Activated naive CD4-positive, alpha-beta T cell treated with anti-CD3 and anti-CD28 coated beads, Interleukin-2, amount 10 ng/mL, durations not matched to agents 7 days and 5 days (primary cell): ENCODE results near the gene ACAP2.
"Not testable (repeated sequence)": the region's sequence is repeated elsewhere in the genome, so short reads cannot be mapped to it uniquely, and the experiment has no call there.

Experiments
- CTCF ChIA-PET: fragments of 350-600 bp; sonication (Branson Sonifier 250); formaldehyde crosslinking; loops from one replicate; lab custom pipeline; 2021; ENCODE audit warnings: antibody characterized with exemption; lab: Charles Lee
- DNase-seq: peaks from one replicate; pipeline ENCODE4 v3.0.0-alpha.2; 2020
- H3K27ac Mint-ChIP-seq: one replicate; pipeline ENCODE4 v1.8.0; 2021; ENCODE audit warnings: mild to moderate bottlenecking, moderate library complexity, mixed read lengths
- H3K27me3 Mint-ChIP-seq: one replicate; pipeline ENCODE4 v1.8.0; 2021; ENCODE audit warnings: mild to moderate bottlenecking, mixed read lengths
- H3K36me3 Mint-ChIP-seq: one replicate; pipeline ENCODE4 v1.8.0; 2021; ENCODE audit warnings: mixed read lengths
- H3K4me1 Mint-ChIP-seq: one replicate; pipeline ENCODE4 v1.8.0; 2021; ENCODE audit warnings: mixed read lengths
- H3K4me3 Mint-ChIP-seq: one replicate; pipeline ENCODE4 v1.8.0; 2021; ENCODE audit warnings: mild to moderate bottlenecking, moderate library complexity, mixed read lengths
- H3K9me3 Mint-ChIP-seq: one replicate; pipeline ENCODE4 v1.8.0; 2021; ENCODE audit warnings: mixed read lengths

Gene ACAP2

GRCh38 chr3:195319060-195319459 is 123.8 kb downstream of the ACAP2 start:
- no peak for DNase-seq
- peaks cover 49% of the 10 kb centered on the region for H3K36me3 Mint-ChIP-seq
- CTCF ChIA-PET, result no interaction called here
- no peaks in the 10 kb centered on the region for H3K27me3 Mint-ChIP-seq
- no peak overlapping the region for H3K4me3 Mint-ChIP-seq
- H3K4me1 Mint-ChIP-seq, result peaks cover 5% of the 10 kb centered on the region
- H3K27ac Mint-ChIP-seq, result no peak overlapping the region
- H3K9me3 Mint-ChIP-seq, result peaks cover 19% of the 10 kb centered on the region

GRCh38 chr3:195312714-195313113 is 130.1 kb downstream of the ACAP2 start:
- H3K4me1 Mint-ChIP-seq, result no peaks in the 10 kb centered on the region
- DNase-seq, result no peak
- peaks cover 9% of the 10 kb centered on the region for H3K36me3 Mint-ChIP-seq
- no peaks in the 10 kb centered on the region for H3K27me3 Mint-ChIP-seq
- no peak overlapping the region for H3K4me3 Mint-ChIP-seq
- CTCF ChIA-PET, result no interaction called here
- H3K27ac Mint-ChIP-seq, result no peak overlapping the region
- no peaks in the 10 kb centered on the region for H3K9me3 Mint-ChIP-seq

- Mint-ChIP-seq H3K4me1 (no peaks in the 10 kb centered on the region), H3K9me3 (no peaks in the 10 kb centered on the region), H3K27ac (no peak overlapping the region), H3K27me3 (no peaks in the 10 kb centered on the region), H3K4me3 (no peak overlapping the region), H3K36me3 (peaks cover 14% of the 10 kb centered on the region)
- CTCF ChIA-PET, result no interaction called here
- DNase-seq, result no peak
These were observed 135.1 kb downstream of the ACAP2 start for GRCh38 chr3:195307711-195308110.

- Mint-ChIP-seq H3K36me3 (peaks cover 21% of the 10 kb centered on the region), H3K9me3 (no peaks in the 10 kb centered on the region), H3K4me1 (no peaks in the 10 kb centered on the region), H3K27me3 (no peaks in the 10 kb centered on the region), H3K4me3 (no peak overlapping the region), H3K27ac (no peak overlapping the region)
- no peak for DNase-seq
- CTCF ChIA-PET, result no interaction called here
These were observed 136.5 kb downstream of the ACAP2 start for GRCh38 chr3:195306369-195306768.

GRCh38 chr3:195302431-195302830 is 140.4 kb downstream of the ACAP2 start:
- no peak overlapping the region for H3K4me3 Mint-ChIP-seq
- H3K36me3 Mint-ChIP-seq, result peaks cover 36% of the 10 kb centered on the region
- CTCF ChIA-PET, result interaction anchor here (1.0 kb wide), 2 partner anchors 29 to 31 kb away, joined by 3 read pairs; partner anchors contain the start of gene XXYLT1
- no peaks in the 10 kb centered on the region for H3K9me3 Mint-ChIP-seq
- H3K27me3 Mint-ChIP-seq, result no peaks in the 10 kb centered on the region
- no peak for DNase-seq
- H3K27ac Mint-ChIP-seq, result no peak overlapping the region
- H3K4me1 Mint-ChIP-seq, result no peaks in the 10 kb centered on the region

- CTCF ChIA-PET, result interaction anchor here (1.0 kb wide), 1 partner anchor 26 kb away, joined by 4 read pairs; the partner anchor contains the start of gene XXYLT1
- Mint-ChIP-seq H3K36me3 (peaks cover 41% of the 10 kb centered on the region), H3K4me3 (no peak overlapping the region), H3K4me1 (no peaks in the 10 kb centered on the region), H3K27ac (no peak overlapping the region), H3K27me3 (no peaks in the 10 kb centered on the region), H3K9me3 (no peaks in the 10 kb centered on the region)
- DNase-seq, result no peak
These were observed 145.4 kb downstream of the ACAP2 start for GRCh38 chr3:195297446-195297845.

GRCh38 chr3:195296662-195297061 is 146.2 kb downstream of the ACAP2 start:
- CTCF ChIA-PET, result interaction anchor here (1.0 kb wide), 1 partner anchor 26 kb away, joined by 4 read pairs; the partner anchor contains the start of gene XXYLT1
- Mint-ChIP-seq H3K4me3 (no peak overlapping the region), H3K27me3 (no peaks in the 10 kb centered on the region), H3K9me3 (no peaks in the 10 kb centered on the region), H3K27ac (no peak overlapping the region), H3K36me3 (peaks cover 42% of the 10 kb centered on the region), H3K4me1 (no peaks in the 10 kb centered on the region)
- DNase-seq, result no peak

- H3K4me1 Mint-ChIP-seq, result no peaks in the 10 kb centered on the region
- CTCF ChIA-PET, result no interaction called here
- H3K4me3 Mint-ChIP-seq, result no peak overlapping the region
- H3K36me3 Mint-ChIP-seq, result peaks cover 43% of the 10 kb centered on the region
- DNase-seq, result no peak
- no peaks in the 10 kb centered on the region for H3K9me3 Mint-ChIP-seq
- H3K27ac Mint-ChIP-seq, result no peak overlapping the region
- no peaks in the 10 kb centered on the region for H3K27me3 Mint-ChIP-seq
These were observed 151.7 kb downstream of the ACAP2 start for GRCh38 chr3:195291121-195291520.

- CTCF ChIA-PET, H3K4me3 Mint-ChIP-seq: not testable (repeated sequence)
These were observed 152.2 kb downstream of the ACAP2 start for GRCh38 chr3:195290643-195291042.

GRCh38 chr3:195286115-195286872 is 156.5 kb downstream of the ACAP2 start:
- no peak overlapping the region for H3K4me3 Mint-ChIP-seq
- H3K9me3 Mint-ChIP-seq, result no peaks in the 10 kb centered on the region
- no peak for DNase-seq
- no peaks in the 10 kb centered on the region for H3K27me3 Mint-ChIP-seq
- CTCF ChIA-PET, result interaction anchor here (2.4 kb wide), 1 partner anchor 15 kb away, joined by 6 read pairs; the partner anchor contains the start of gene XXYLT1
- H3K27ac Mint-ChIP-seq, result no peak overlapping the region
- peaks cover 14% of the 10 kb centered on the region for H3K4me1 Mint-ChIP-seq
- peaks cover 43% of the 10 kb centered on the region for H3K36me3 Mint-ChIP-seq

More at GRCh38 chr3:195290643-195291042, 152.2 kb downstream of the ACAP2 start:
- not testable (repeated sequence) for H3K9me3 Mint-ChIP-seq, DNase-seq, H3K27me3 Mint-ChIP-seq, H3K27ac Mint-ChIP-seq, H3K4me1 Mint-ChIP-seq
- peaks cover 42% of the 10 kb centered on the region for H3K36me3 Mint-ChIP-seq

GRCh38 chr3:195285372-195285771 is 157.4 kb downstream of the ACAP2 start:
- Mint-ChIP-seq H3K27ac (peak overlapping the region; percentile 33), H3K27me3 (no peaks in the 10 kb centered on the region), H3K9me3 (no peaks in the 10 kb centered on the region), H3K4me1 (peaks cover 14% of the 10 kb centered on the region), H3K4me3 (no peak overlapping the region), H3K36me3 (peaks cover 43% of the 10 kb centered on the region)
- DNase-seq, result no peak
- CTCF ChIA-PET, result interaction anchor here (2.4 kb wide), 1 partner anchor 14 kb away, joined by 6 read pairs; the partner anchor contains the start of gene XXYLT1

GRCh38 chr3:195284842-195285241 is 158.0 kb downstream of the ACAP2 start:
- CTCF ChIA-PET, result interaction anchor here (2.4 kb wide), 1 partner anchor 13 kb away, joined by 6 read pairs; the partner anchor contains the start of gene XXYLT1
- no peaks in the 10 kb centered on the region for H3K27me3 Mint-ChIP-seq
- H3K4me3 Mint-ChIP-seq, result no peak overlapping the region
- H3K4me1 Mint-ChIP-seq, result peaks cover 14% of the 10 kb centered on the region
- peaks cover 42% of the 10 kb centered on the region for H3K36me3 Mint-ChIP-seq
- no peaks in the 10 kb centered on the region for H3K9me3 Mint-ChIP-seq
- peak overlapping the region; percentile 33 for H3K27ac Mint-ChIP-seq
- DNase-seq, result no peak

GRCh38 chr3:195282961-195283360 is 159.9 kb downstream of the ACAP2 start:
- Mint-ChIP-seq H3K36me3 (peaks cover 37% of the 10 kb centered on the region), H3K9me3 (no peaks in the 10 kb centered on the region), H3K27ac (no peak overlapping the region), H3K4me1 (peaks cover 14% of the 10 kb centered on the region), H3K4me3 (no peak overlapping the region), H3K27me3 (no peaks in the 10 kb centered on the region)
- no peak for DNase-seq
- CTCF ChIA-PET, result interaction anchor here (0.6 kb wide), 1 partner anchor 12 kb away, joined by 3 read pairs; the partner anchor contains the start of gene XXYLT1

- Mint-ChIP-seq H3K27ac (no peak overlapping the region), H3K4me1 (peaks cover 17% of the 10 kb centered on the region), H3K4me3 (no peak overlapping the region), H3K9me3 (no peaks in the 10 kb centered on the region), H3K36me3 (peaks cover 8% of the 10 kb centered on the region), H3K27me3 (no peaks in the 10 kb centered on the region)
- no peak for DNase-seq
- CTCF ChIA-PET, result interaction anchor here (0.5 to 4.5 kb wide), 4 partner anchors 28 to 592 kb away, joined by 3 to 35 read pairs (median 4); no protein-coding TSS in a partner anchor
These were observed 168.4 kb downstream of the ACAP2 start for GRCh38 chr3:195274259-195274966.
